GM18498 (cell line): Measurements from ENCODE around the gene GUCA2B.

Experiments used
- ATAC-seq: cut with Tn5 transposase; IDR thresholded peaks from one replicate; pipeline ENCODE4 v1.9.1; 2021; ENCODE audit warnings: mild to moderate bottlenecking, moderate library complexity; ENCODE audit not compliant: unreplicated experiment

Gene GUCA2B

DNA sequence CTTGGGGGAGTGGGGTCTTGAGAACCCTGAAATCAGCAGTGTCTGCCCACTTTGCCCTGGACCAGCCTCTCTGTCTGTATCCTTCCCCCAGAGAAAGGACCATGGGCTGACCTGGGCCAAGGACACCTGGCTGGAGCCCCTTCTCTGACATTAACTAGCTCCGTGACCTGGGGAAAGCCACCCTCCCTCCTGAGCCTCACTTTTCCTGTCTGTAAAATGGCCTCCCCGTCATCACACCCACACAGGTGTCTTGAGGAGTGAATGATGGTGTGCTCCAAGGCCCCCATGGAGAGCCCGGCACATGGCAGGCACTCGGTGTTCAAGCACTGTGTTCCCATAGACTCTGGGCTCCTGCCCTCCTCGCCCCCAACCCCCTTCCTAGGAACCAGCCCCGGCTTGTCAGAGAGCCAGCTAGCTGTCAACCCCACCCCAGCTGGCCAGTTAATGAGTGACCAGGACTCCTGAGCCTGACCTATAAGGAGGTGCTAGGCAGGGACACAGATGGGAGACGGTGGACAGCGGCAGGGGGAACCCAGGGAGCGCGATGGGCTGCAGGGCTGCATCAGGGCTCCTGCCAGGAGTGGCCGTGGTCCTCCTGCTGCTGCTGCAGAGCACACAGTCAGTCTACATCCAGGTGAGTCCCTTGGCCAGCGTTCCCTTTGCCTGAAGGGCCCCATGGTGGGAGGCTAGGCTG lies at the start of gene GUCA2B:
Gene GUCA2B, plus strand, starts transcription at position 504 of the 694 bp plus-strand sequence. Its CDS starts 41 bp downstream, at position 545.
- ATAC-seq = no peak

DNA sequence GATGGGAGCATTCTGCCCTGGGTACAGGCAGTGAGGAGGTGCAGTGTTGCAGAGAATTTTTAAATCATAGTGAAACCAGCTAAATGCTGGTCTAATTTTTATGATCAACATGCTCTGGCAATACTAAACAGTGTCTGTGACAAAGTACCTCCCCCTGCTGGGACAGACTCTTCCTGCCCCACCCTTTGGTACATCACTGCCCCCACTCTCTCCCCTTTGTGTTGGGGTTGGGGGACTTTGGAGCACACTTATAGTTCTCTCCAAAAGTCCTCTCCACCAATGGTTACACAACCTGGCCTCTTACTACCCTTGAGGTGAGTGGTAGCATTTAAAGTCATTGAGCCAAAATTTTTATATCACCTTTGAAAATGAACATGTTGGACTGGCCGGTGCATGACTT lies 48.2 kb upstream of the GUCA2B start:
- no peak for ATAC-seq

DNA sequence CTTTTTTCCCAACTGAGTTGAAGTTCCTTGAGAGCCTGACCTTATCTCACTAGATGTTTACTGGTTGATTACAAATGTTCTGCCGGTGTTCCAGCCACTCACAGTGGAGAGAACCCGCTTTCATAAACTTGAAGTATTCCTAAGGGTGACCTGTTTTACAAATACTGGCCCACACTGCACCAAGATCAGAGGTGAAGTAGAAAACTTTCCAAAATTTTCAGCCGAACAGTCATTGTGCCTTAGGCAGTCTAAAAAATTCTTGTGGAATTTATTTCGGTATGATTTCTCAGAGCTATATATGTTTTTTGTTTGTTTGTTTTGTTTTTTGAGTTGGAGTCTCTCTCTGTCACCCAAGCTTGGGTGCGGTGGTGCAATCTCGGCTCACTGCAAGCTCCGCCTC lies 44.9 kb upstream of the GUCA2B start:
- ATAC-seq = no peak

DNA sequence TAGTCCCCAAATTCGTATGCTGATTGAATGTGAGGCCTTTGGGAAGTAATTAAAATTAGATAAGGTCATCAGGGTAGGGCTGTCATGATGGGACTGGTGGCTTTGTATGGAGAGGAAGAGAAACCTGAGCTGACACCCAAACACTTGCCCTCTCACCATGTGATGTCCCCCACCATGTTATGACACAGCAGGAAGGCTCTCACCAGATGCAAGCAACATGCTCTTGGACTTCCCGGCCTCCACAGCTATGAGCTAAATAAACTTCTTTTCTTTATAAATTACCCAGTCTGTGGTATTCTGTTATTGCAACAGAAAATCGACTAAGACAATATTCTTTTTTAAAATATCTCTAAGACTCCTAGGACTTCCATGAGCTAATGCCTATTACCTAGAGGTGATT lies 43.6 kb upstream of the GUCA2B start:
- ATAC-seq = no peak

DNA sequence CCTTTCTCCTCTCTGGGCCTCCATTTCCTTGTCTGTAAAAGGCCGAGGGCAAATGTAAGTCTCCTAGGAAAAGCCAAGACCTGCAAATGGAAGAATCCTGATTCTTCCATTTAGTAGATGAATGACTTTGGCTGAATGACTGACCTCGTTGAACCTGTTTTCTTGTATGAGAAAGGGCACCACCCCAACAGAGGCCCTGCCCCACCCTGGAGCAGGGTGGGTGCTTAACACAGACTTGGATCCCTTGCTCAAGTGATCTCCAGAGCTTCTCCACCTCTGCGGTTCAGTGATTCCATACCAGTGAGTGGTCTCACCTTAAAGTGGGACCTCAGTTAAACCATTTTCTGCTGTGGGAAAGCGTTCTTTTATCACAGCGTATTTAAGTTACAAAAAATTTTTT lies 39.0 kb upstream of the GUCA2B start:
- ATAC-seq = no peak

DNA sequence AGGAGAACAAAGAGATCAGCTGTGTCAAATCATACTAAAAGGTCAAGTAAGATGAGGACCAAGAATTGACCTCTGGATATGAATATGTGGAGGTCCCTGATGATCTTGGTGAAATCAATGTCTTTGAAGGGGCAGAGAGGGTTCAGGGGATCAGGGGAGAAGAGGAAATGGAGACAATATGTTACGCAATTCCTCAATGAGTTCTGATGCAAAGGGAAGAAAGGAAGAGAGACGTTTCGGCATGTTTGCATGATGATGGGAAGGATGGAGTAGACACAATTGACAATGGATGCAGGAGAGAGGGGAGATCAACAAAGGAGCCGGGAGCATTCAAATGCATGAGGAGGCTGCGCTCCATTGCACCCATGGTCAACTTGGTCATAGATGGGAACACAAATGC lies 36.0 kb upstream of the GUCA2B start:
- ATAC-seq = no peak

DNA sequence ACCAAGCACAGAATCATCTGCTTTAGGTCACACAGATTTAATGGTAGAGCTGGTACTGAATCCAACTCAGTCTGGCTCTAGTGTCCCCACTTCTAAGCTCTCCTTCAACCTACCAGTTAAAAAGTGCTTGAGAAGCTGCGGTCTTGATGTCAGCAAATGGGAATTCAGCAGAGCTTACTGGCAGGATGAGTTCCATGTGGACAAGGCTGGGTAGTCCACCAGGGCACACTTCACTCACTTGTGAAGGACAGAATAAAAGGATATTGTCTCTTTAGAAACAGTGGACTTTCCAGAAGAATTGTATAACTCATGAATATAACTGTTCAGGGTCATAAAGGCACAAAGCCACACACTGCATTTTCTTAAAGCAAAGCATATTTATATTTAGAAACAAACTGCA lies 35.1 kb upstream of the GUCA2B start:
- ATAC-seq = no peak

DNA sequence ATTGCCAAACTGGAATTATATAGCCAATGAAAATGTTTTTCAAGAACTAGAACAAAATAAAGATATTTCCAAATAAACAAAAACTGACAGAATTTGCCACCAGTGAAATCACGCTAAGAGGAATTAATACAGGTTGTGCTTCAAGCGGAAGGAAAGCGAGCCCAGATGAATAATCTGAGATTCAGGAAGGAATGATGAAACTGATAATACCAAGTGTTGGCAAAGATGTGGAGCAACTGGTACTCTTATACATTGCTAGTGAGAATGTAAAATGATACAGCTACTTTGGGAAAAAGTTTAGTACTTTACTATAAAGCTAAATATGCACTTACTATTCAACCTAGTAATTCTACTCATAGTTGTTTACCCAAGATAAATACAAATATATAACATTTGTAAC lies 30.8 kb upstream of the GUCA2B start:
- ATAC-seq = no peak

DNA sequence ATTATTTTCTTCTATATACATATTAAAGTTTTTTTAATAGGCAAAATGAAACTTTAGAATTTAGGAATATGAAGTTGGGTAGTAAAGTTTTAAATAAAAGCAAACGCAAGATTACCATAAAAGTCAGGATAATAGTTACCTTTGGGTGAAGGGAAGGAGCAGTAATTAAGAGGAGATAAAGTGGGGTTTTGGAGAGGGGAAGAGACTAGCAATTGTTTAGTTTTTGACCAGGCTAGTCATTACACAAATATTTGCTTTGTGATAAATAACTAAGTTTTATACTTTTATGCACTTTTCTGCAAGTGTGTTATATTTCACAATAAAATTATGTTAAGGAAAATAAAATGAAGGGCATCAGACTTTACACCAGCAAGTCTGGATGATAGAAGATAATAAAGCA lies 27.7 kb upstream of the GUCA2B start:
- ATAC-seq = no peak

DNA sequence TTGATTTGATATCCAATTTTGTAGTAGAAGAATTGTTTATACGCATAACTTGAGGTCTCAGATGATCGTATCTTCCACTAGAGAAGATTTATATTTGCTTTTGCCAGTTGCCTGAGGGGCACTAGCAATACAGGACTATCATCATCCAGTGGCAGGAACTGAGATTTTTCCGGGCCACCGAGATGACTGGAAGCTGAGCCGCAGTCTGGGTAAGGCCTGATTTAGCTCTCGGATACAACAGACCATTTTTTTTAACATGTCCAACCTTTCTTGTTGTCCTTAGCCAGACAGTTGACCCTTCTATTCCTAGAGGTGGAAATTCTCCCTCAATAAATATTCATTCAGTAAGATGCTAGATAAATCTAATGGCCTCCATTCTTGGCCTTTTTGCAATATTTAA lies 25.4 kb upstream of the GUCA2B start:
- no peak for ATAC-seq

DNA sequence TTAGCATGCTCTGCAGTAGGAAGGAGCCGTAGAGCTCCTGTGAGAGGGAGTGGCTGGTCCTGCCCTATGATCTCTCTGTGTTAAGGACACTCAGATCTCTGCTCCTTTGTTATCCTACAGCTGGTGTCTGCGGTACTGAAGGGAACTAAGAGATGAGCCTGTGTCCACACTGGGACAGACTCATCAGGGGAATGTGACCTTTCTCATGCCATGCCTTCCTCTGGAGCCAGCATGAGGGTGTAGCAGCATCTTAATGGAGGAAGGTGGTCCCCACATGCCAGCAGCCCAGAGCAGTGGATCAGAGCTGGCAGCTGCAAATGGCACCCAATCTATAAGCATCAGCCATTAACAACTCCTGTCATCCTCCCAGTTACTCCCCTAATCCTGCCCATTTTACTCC lies 24.7 kb upstream of the GUCA2B start:
- ATAC-seq = no peak

DNA sequence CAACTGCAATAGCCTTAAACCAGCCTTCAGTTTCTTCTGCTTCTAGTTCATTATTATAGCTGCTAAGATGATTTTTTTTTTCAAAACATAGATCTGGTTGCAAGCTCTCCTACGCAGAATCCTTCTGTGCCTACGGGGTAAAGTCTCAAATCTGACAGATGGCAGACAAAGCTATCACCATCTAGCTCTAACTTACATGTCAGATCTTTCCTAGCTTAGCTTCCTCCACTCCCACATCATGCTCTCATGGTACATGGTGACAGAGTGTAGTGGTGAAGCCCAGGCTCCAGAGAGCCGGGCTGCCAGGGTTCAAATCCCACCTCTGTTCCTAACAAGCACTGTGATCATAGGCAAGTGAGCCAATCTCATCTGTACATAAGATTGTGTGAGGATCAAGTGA lies 24.2 kb upstream of the GUCA2B start:
- ATAC-seq = no peak

DNA sequence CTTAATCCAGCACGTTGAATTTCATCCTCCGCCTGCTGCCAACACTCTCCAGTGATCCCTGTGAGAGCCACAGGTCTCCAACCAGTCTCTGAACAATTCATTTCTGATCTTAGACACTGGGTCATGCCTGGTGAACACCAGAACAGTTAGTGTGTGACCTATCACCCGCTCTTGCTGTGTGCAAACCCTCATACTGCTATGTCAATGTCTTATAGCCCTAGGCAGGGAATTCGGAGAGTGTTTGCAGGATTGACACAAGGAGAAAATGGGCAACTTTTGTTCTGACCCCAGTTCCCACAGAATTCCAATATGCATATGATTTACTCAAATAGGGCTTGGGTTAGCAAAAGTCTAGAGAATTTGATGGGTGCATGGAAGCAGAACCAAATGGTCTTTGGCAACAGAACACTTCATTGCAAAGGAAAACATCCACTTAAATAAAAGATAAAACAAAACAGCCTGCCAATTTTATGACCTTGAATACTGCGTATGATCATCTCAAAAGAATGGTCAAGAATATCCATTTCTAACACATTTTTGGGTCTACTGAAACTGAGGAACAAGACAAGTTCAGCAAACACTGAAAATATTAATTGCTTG lies 23.0 kb upstream of the GUCA2B start:
- ATAC-seq = no peak

DNA sequence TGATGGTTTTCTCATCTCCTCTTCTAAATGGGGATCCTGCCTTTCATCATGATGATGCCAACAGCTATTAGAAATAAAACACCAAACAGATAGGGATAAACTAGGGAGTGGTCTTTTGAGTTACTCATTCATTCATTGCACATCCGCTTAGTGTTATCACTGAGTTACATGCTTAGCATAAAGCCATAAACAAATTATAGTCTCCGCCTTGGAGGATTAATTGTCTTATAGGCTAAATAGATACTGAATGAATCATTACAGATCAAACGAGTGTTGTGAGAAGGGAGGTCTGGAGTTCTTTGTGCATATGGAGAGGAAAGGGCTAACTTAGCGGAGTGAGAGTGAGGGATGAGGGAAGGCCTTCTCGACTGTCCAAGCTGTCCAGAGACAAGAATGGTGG lies 19.8 kb upstream of the GUCA2B start:
- ATAC-seq = no peak

DNA sequence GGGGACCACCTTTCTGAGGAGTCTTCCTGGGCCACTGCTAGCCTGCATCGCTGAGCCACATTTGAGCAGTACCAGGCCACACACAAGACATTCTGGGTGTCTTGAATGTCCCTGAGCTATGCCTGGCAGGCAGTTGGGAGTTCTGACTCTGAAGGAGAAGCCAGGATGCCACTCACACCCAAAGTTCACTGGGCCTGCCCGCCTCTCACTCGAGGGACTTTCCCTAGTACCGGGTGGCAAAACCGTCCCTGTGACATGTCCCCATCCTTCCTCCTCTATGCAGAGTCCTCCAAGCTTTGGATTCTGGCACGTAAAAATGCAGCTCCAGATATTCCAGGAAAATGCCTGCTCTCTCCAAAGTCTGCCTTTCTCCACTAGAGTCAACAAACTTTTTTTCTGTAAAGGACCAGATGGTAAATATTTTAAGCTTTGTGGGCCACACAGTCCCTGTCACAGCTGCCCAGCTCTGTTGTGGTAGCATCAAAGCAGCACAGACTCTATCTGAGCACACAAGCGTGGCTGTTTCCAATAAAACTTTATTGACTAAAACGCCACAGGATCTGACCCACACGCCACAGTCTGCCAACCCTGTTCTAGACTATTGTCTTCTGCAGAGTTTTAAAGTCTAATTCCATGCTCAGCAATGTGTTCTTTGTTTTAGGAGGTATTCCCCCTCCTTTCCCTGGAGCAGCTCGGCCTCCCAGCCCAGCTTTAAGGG lies 19.2 kb upstream of the GUCA2B start:
- ATAC-seq = no peak

DNA sequence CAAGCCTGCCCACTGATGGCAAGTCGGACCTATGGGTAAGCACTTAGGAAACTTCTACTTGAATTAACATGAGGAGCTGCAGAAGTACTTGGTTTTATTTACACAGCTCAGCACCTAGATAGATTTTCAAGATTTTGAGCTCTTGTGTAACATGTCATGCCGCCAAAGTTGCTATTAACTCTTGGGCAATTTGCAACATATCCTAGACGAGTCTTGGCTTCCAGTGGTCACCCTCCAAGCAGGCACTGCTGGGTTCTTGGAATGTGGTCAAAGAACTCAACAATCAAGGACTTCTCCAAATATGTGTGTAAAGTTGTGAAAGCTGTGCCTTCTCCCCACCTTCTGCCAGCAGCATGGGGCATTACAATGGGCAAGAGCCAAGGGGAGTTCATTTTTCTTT lies 17.8 kb upstream of the GUCA2B start:
- no peak for ATAC-seq

DNA sequence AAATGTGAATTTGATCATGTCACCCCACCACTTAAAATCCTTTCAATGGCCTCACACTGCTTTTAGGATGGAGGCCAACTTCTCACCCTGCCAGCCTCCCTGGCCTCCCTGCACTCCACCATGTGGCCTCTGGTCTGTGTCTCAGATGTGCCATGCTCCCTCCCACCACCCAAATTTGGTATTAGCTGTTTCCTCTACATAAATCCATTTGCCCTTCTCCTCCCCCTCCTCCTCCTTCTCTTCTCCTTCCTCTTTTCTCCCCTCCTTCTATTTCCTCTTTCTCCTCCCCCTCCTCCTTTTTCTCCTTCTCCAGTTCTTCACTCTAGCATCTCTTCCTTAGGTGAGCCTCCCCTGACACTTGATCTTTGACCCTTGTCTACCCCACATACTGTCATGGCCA lies 16.7 kb upstream of the GUCA2B start:
- ATAC-seq = no peak

DNA sequence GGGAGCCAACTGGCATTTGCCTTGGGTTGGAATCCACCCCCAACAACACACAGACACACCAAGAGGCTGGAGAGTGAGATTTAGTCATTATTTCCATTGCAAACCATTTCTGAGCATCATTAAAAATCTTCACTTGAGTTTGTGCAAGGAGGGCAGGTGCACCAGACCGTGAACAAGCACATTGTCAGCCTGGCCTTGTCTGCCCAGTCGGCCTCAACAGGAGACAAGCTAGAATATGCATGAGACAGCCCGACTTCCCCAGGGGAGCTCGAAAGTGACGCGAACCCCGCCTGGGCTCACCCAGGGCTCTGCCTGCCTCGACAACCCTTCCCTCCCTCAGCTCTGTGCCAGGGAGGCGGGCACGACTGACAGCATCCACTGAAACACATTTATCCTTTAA lies 15.4 kb upstream of the GUCA2B start:
- no peak for ATAC-seq

DNA sequence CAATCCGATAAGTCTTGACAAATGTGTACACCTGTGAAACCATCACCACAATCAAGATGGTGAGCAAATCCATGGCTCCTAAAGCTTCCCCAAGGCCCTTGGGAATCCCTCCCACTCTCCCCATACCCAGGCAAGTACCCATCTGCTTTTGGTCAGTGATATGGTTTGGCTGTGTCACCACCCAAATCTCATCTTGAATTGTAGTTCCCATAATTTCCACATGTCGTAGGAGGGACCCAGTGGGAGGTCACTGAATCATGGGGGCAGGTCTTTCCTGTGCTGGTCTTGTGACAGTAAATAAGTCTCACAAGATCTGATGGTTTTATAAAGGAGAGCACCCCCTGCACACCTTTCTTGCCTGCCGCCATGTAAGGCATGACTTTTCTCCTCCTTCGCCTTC lies 14.6 kb upstream of the GUCA2B start:
- ATAC-seq = no peak

DNA sequence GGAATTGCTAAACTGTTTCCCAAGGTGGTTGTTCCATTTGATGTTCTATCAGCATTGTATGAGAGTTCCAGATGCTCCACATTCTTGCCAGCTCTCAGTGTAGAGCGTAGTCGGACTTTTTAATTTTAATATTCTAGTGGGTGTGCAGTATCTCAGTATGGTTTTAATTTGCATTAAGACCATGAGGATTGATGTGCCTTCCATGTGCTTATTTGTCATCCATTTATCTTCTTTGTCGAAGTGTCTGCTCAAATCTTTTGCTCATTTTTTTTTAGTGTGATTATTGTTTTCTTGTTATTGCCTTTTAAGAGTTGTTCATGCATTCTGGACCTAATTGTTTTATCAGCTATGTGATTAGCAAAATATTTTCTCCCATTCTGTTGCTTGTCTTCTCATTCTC lies 13.8 kb upstream of the GUCA2B start:
- ATAC-seq = no peak

DNA sequence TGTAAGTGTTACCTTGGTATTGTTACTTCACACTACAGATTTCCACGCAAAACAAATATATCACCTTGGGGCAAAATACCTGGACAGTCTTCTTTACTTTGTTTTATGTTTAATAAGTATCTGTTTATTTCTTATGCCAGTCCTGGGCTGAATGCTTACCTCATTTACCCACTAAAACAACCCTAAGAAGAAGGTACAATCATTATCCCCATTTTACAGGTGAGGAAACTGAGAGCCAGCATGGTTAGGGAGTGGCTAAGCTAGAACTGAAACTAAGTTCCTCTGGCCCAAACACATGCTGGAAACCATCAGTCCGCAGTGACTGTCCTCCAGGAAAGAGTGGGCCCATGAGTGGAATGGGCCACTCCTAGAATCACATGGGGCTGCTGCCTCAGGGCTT lies 13.0 kb upstream of the GUCA2B start:
- no peak for ATAC-seq

DNA sequence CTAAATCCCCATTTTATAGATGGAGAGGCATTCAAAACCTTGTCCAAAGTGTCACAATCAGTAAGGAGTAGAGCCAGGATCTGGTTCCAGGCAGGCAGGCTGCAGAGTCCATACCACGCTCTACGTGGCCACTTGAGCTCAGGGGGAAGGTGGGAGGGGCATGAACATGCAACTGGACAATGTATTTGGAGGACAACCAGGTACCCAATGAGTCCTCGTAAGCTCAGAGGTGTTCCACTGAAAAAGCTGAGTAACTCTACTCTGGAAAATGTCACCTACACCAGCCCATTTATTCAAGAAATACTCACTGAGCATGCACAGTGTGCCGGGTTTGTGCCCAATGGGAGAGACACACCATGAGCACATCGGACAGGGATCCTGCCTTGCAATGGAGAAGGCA lies 11.2 kb upstream of the GUCA2B start:
- ATAC-seq = no peak
